NB4 (cell line): Measurements from ENCODE around the gene ITGA4.

ENCODE experiments used
- DNase-seq: peaks from one replicate; pipeline ENCODE4 v3.0.0; 2010; ENCODE audit warnings: low read depth
- H3K4me3 ChIP-seq: one replicate; pipeline ENCODE4 v1.5.1; 2011; ENCODE audit warnings: mild to moderate bottlenecking, low read depth, low read length, moderate library complexity
- CTCF ChIP-seq: IDR thresholded peaks from one replicate; pipeline ENCODE4 v1.5.1; 2012; ENCODE audit warnings: low read depth, low read length
- MYC ChIP-seq: IDR thresholded peaks from 2 replicates; pipeline ENCODE4 v1.6.1; 2011; ENCODE audit warnings: low read depth, low read length
- POLR2A ChIP-seq: IDR thresholded peaks from 2 replicates; pipeline ENCODE4 v1.6.1; 2011; ENCODE audit warnings: mild to moderate bottlenecking; ENCODE audit not compliant: insufficient read length; ENCODE audit errors: extremely low read depth
- TF ChIP-seq, protein P1 (sequence below): IDR thresholded peaks from 2 replicates; pipeline ENCODE4 v1.6.1; 2011; ENCODE audit warnings: low read depth, low read length

Gene ITGA4

GRCh38 chr2:181461056-181461997 lies 4.1 kb downstream of the ITGA4 start:
- TF ChIP-seq MYC = peak; percentile 17; the same call in 1 of the 2 replicates
- no peak for TF ChIP-seq POLR2A
- TF ChIP-seq, protein P1, sequence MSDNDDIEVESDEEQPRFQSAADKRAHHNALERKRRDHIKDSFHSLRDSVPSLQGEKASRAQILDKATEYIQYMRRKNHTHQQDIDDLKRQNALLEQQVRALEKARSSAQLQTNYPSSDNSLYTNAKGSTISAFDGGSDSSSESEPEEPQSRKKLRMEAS = no peak
- DNase-seq = peak; percentile 69
- peak overlapping the region; percentile 97 for H3K4me3 ChIP-seq

GRCh38 chr2:181462033-181462432 lies 4.8 kb downstream of the ITGA4 start:
- TF ChIP-seq CTCF (no peak), MYC (no peak), POLR2A (no peak)
- TF ChIP-seq, protein P1 = no peak
- H3K4me3 ChIP-seq = peak overlapping the region; percentile 97
- no peak for DNase-seq

- TF ChIP-seq MYC (no peak), POLR2A (no peak), CTCF (no peak)
- TF ChIP-seq, protein P1 = no peak
- DNase-seq = no peak
- H3K4me3 ChIP-seq = peak overlapping the region; percentile 97
These were observed 6.4 kb downstream of the ITGA4 start for GRCh38 chr2:181463588-181463987.

DNA sequence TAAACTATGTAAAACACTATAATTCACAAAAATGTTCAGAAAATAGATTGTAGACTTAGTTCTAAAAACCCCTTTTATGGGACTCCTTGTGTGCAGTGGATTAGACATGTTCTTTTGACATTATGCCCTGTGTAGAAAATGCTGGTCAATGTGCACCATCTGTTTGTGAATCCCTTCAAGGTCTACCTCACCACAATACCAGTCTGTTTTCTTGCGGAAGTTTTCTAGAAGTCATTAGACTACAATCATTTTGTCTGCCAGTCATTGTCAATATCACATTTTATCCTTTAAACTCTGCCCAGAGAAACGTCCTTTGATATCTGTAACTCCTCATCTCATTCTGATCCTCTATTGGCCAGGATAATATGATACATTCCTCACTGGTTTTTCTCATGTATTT lies 7.8 kb downstream of the ITGA4 start:
- DNase-seq = no peak
- H3K4me3 ChIP-seq = peak overlapping the region; percentile 97
- no peak for TF ChIP-seq POLR2A
- TF ChIP-seq CTCF = no peak
- TF ChIP-seq, protein P1 = no peak
- no peak for TF ChIP-seq MYC

DNA sequence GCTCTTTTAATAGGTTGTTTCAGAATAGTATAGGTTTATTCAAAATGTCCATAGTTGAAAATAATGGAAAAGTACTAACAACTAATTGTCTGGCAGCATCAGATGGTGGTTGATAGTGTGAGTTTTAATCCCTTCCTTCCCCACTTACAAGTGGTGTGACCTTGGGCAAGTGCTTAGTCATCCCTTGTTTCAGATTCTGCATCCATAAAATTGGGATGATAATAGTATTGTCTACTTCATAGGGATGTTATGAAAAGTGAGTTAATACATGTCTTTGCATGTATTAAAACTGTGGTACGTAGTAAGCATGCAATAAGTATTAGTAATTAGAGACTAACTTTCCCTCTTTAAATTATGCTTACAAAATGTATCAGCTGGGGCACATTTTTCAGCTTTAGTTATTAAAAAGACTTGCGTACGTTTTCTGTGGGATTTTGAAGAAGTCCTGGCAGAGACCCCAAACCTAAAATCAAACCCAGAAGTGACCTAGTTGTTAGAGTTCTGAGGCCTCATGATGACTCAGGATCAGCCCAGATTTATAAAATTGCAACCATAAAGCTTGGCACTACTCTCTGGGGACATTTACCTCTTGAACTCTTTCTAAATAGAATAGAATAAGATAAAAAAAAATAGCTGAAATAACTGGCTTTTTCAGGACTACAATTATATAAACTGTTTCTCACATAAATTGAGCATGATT lies 8.6 kb downstream of the ITGA4 start:
- peak; percentile 48 for DNase-seq
- peak overlapping the region; percentile 97 for H3K4me3 ChIP-seq
- no peak for TF ChIP-seq MYC
- TF ChIP-seq POLR2A = no peak
- TF ChIP-seq, protein P1 = no peak
- no peak for TF ChIP-seq CTCF
